Prostate gland (tissue), 2 donors: ENCODE data around the gene VPS13A.

ENCODE experiments used
- CTCF ChIP-seq, 4 experiments: fragments of 200-600 bp in 2 of 4; fragments of 450-650 bp in 2 of 4; sonication (generic) in 2 of 4; IDR thresholded peaks; 1 replicate in 3 of 4; 2 replicates in 1 of 4; pipeline ENCODE4 v1.5.1; 2016 to 2019; ENCODE audit warnings: antibody characterized with exemption in 4 of 4, mild to moderate bottlenecking in 2 of 4, moderate library complexity in 2 of 4
- POLR2A ChIP-seq: fragments of 450-650 bp; IDR thresholded peaks from one replicate; pipeline ENCODE4 v1.6.1; 2016; ENCODE audit warnings: antibody characterized with exemption, mild to moderate bottlenecking
- POLR2AphosphoS5 ChIP-seq: sonication (generic); formaldehyde crosslinking; IDR thresholded peaks from one replicate; pipeline ENCODE4 v1.6.1; 2017; ENCODE audit warnings: antibody characterized with exemption

- no peak for TF ChIP-seq CTCF (IDR thresholded peaks at IDR 0.05)
- TF ChIP-seq POLR2A: no peak
- no peak for TF ChIP-seq POLR2AphosphoS5
These were observed 283.6 kb downstream of the VPS13A start for GRCh38 chr9:77460938-77461337.
